Dedifferentiated amniotic fluid mesenchymal stem cell (primary cell): ENCODE results near the gene KHSRP.
"Not testable (repeated sequence)": the region's sequence is repeated elsewhere in the genome, so short reads cannot be mapped to it uniquely, and the experiment has no call there.

Experiments
- DNase-seq: peaks from one replicate; pipeline ENCODE4 v3.0.0-alpha.2; 2016; ENCODE audit errors: extremely low spot score

Gene KHSRP

GRCh38 chr19:6451583-6452222, 27.1 kb upstream of the KHSRP start:
- DNase-seq = no peak

GRCh38 chr19:6450166-6450565, 25.6 kb upstream of the KHSRP start:
- DNase-seq = no peak

- DNase-seq = no peak
Observed at GRCh38 chr19:6448045-6448444, 23.4 kb upstream of the KHSRP start.

- DNase-seq = no peak
Observed at GRCh38 chr19:6446452-6446851, 21.8 kb upstream of the KHSRP start.

- DNase-seq = no peak
Observed at GRCh38 chr19:6443986-6444385, 19.4 kb upstream of the KHSRP start.

- no peak for DNase-seq
Observed at GRCh38 chr19:6442087-6442688, 17.6 kb upstream of the KHSRP start.

GRCh38 chr19:6440905-6441304, 16.3 kb upstream of the KHSRP start:
- no peak for DNase-seq

- no peak for DNase-seq
Observed at GRCh38 chr19:6439743-6440142, 15.1 kb upstream of the KHSRP start.

GRCh38 chr19:6433663-6434062, 9.1 kb upstream of the KHSRP start, which contains the start of gene SLC25A41:
Gene SLC25A41 (minus strand): TSS chr19:6433763. CDS start chr19:6433693, 70 bp downstream.
- no peak for DNase-seq

- DNase-seq = no peak
Observed at GRCh38 chr19:6433165-6433564, 8.6 kb upstream of the KHSRP start.

- DNase-seq = no peak
Observed at GRCh38 chr19:6431891-6432290, 7.3 kb upstream of the KHSRP start.

GRCh38 chr19:6429419-6430221, 5.0 kb upstream of the KHSRP start:
- DNase-seq = no peak

GRCh38 chr19:6428692-6429418, 4.2 kb upstream of the KHSRP start:
- not testable (repeated sequence) for DNase-seq

GRCh38 chr19:6427131-6427530, 2.5 kb upstream of the KHSRP start:
- DNase-seq = no peak

GRCh38 chr19:6425732-6426620, 1.4 kb upstream of the KHSRP start:
- DNase-seq = no peak

- DNase-seq = peak; percentile 100
Observed at GRCh38 chr19:6424939-6425731, 524 bp upstream of the KHSRP start.

- DNase-seq = peak; percentile 17
Observed at GRCh38 chr19:6423499-6424194, 964 bp downstream of the KHSRP start.

- DNase-seq = no peak
Observed at GRCh38 chr19:6421075-6422014, 3.3 kb downstream of the KHSRP start.

GRCh38 chr19:6418562-6418932, 6.1 kb downstream of the KHSRP start:
- no peak for DNase-seq
